G401.6 (cell line): ENCODE data around the gene AUTS2.
"Not testable (repeated sequence)": the region's sequence is repeated elsewhere in the genome, so short reads cannot be mapped to it uniquely, and the experiment has no call there.

Experiments
- FAIRE-seq: peaks from 2 replicates; lab custom pipeline; 2012; peaks lifted over from hg19 to GRCh38; lab: Jason Lieb, UNC

AUTS2 gene

DNA sequence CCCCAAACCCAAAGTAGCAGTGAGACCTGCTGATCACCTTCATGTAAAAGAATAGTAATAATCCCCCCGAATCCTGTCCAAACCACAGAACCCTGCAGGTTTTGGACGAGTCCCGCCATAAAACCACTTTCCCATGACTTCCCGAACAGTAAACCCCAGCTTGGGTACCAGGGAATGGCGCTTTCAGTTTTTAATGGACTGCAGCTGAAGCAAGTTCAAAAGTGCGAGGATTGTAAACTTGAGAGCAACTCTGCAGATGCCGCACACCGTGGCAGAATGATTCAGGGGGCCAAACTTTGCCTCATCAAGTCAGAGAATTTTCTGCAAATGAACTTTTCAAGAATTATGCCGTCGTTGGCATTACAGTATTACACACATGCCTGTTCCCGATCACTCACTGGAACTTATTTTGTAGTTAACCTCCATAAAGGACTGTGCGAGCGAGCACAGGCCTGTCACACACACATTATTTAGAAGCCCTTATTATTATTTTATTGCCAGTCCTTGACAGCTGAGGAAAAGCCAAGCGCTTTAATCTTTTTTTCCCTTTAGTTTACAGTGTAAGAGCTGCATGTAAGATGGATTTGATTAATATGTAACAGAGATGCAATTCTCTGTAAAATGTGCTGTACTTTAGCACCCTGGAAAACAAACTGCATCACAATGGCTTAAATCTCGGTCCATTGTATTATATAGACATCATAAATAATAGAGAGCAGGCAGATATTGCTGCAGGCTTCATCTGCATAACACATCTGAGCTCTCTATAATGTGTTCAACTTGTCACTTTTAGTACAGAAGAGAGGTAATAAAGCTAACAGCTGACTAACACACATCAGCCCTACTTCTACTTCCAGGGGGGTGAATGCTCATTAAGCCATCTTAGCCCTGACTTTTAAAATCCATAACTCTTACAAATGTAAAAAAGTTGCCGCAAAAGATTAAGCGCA is 1040.2 kb downstream of the AUTS2 start:
- no peak for FAIRE-seq

DNA sequence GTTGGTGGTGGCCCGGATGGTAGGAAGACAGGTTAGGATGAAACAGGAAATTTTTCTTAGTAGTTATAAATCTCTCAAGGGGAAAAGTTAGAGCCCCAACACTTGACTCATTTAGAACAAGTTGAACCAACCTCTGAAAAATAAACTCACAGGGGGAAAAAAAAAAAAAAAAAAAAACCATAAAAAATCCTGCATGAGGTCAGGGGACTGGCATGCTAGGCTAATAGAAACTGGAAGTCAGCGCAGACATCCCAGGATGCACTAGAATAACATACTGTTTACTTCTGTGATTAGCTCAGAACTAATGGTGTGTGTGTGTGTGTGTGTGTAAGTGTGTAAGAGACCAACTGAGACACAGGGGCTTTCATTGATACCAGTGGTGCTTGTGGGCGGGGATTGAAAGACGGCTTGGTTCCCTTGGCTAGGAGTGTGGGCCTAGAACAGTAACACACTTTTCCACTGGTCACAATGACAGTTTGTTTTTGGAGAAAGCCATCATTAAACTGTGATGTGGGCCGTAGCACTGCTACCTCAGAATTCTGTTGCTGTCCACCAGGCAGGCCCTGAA is 1042.1 kb downstream of the AUTS2 start:
- FAIRE-seq = no peak

DNA sequence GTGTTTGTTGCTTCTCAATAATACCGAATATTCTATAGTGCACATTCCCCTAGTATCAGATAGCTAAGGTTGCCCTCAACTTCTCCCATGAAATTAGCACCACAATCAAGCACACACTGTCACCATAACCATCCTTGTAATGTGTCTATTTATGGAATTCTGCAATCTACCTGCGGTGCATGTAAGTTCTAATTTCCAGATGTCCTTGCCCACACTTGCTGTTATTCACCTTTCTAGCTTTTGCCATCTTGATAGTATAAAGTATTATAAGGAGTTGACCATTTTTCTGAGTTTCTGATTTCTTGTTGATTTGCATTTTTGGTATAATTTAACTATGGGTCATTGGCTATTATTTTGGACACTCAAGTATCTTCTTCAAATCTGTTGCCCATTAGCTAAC is 1043.6 kb downstream of the AUTS2 start:
- FAIRE-seq = no peak

DNA sequence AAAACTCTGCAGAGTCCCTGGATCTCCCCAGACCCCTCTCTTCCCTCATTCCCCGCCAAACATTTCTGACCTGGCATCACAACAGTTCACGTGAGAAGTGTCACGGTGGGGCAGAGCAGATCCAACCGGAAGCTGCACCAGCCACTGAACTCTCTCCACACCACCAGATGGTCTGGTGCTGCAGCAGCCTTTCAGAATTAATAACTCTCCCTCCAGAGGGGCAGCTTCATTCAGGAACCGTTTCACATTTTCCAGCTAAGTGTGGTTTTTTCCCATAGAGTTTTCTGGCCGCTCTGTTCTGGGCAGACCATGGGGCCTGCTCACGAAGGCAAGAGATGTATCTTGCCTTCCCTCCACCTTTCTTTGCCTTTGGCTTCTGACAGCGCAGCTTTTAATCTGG is 1047.0 kb downstream of the AUTS2 start:
- no peak for FAIRE-seq

DNA sequence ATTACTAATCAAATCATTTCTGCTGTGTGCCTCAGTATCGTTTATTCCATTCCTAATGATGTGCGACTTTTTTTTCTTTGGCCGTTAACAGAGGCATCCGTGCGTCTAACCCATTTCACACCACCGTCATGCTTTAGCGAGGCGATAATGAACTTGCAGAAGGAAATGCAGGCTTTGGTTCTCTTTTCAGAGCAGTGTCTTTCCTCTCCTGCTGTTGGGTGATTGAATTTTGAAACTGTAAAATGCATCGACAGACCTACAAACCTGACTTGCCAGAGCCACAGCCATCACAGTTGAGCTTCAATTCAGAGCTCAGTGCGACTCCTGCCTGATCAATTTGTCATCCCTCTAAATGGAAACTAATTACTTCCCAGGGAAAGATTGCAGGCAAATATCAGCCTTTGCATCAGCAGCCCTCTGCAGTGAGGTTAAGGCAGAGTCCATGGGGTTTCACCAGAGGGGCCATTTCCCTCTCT is 1047.6 kb downstream of the AUTS2 start:
- FAIRE-seq = no peak

DNA sequence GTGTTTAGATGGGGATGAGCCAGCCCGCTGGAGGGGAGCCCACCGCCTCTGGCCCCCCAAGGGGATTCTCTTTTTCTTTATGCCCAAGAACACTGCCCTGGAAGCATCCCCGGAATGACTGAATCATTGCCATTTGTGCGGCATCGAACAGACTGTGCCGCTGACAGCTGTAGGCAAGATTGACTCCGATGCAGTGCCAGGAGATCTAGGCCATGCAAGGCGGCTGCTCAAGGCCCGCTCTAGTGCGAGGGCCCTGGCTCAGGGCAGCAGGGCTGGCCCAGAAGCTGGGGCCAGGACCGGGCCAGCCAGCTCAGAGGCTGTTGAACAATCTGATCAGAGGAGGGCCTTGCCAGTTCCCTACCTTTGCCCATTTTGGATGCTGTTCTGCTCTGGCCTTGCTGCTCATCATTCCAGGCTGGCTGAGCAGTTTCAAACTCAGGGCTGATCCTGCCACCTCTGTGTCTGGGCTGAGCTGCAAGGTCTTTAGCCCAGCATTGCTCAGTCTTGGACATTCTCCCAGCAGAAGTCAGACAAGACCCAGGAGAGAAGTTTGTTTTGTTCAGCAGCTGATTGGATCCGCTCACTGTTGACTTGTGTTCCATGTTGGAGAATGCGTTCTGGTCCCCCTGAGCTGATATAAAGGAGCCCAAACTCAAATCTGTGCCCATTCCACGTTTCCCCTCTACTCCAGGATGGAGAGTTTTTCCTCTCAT is 1048.4 kb downstream of the AUTS2 start:
- FAIRE-seq = no peak

DNA sequence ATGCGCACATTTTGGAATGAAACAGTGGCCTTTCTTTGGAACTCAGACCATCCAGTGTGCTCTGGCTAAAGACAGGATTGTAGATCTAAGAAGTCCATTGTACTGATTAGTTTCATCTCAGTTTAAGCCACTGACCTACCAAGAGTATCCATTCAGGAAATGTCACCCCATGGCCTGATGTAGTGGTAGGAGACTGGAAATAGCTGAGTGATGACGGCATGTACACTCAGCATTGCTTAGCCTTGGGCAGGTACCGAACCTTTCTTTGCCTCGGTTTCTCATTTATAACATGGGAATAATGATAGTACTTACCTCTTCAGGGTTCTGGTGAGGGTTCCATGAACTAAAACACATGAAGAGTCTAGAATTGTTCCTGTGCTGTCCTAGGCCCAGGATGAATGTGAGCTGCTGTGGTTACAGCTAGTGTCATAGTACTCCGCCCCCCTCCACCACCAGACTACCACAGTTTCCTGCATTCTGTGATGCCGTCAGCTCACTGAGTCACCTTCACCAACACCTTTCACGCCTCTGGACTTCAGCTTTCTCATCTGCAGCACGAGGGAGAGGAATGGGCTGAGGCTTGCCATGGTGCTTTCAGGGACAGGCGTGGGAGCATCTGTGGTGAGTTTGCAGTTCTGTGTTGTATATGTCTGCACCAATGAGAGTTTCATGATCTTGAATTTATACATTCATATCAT is 1049.7 kb downstream of the AUTS2 start:
- FAIRE-seq = no peak

DNA sequence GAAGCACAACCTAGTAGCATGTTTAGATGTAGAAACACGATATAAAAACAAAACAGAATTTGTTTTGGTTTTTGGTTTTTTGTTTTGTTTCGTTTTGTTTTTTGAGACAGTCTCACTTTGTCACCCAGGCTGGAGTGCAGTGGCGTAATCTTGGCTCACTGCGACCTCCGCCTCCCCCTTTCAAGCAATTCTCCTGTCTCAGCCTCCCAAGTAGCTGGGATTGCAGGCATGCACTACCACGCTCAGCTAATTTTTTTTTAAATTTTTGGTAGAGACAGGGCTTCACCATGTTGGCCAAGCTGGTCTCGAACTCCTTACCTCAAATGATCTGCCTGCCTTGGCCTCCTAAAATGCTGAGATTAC is 1050.2 kb downstream of the AUTS2 start:
- FAIRE-seq = not testable (repeated sequence)

DNA sequence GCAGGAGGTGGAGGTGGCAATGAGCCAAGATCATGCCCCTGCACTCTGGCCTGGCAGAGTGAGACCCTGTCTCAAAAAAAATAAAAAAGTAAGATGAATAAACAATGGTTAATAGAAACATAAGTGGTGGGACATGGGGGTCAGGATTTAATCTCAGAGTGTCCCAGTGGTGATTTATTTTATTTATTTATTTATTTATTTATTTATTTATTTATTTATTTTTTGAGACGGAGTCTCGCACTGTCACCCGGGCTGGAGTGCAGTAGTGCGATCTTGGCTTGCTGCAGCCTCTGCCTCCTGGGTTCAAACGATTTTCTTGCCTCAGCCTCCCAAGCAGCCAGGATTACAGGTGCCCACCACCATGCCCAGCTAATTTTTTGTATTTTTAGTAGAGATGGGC is 1051.0 kb downstream of the AUTS2 start:
- FAIRE-seq = no peak

DNA sequence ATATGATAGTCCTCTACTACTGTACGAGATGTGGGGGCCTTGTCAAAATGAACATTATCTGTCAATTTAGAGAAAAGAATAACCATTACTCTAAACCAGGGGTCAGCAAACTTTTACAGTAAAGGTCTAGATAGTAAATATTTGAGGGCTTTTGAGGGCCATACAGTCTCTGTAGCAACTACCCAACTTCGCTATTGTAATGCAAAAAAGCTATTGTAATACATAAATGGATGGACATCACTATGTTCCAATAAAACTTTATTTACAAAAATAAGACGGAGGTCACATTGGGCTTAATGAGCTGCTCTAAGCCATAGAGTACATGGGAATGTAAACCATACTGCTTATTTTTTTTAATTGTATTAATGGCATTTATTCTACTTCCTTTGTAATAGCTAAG is 1055.9 kb downstream of the AUTS2 start:
- no peak for FAIRE-seq

DNA sequence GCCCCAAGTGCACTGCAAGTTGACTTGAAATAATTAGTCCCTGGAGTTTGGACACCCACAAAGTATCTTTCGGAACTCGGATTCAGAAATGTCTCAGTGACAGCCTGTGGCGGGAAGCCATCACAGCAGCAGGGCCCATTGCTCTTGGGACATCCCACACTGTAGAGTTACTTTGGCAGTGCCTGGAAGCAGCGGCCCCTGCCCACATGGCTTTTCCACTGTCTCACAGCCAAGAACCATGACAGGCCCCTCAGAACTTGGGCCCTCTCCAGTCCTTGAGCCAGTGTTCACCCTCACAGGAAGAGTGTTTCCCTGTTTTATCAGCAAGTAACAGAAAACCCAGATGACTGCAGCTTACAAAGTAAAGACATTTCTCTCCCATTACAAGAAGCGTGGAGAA is 1056.7 kb downstream of the AUTS2 start:
- no peak for FAIRE-seq

DNA sequence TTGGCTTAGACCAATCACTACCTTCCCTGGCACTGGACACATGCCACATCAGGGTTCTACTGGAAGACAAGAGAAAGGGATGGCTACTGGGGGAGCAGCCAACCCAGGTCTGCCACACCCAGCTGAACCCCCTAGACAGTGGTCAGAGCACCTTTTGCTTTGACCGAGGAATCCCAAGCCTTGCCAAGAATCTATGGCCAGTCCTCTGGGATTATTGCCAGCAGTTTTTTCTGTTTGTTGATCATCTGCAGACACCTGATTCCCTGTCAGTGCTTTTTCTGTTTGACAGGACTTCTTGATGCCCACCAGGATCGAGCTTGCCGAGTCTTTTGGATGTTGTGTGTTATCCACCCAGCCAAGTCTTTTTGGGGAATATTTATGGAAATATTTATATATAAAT is 1057.4 kb downstream of the AUTS2 start:
- FAIRE-seq = no peak

DNA sequence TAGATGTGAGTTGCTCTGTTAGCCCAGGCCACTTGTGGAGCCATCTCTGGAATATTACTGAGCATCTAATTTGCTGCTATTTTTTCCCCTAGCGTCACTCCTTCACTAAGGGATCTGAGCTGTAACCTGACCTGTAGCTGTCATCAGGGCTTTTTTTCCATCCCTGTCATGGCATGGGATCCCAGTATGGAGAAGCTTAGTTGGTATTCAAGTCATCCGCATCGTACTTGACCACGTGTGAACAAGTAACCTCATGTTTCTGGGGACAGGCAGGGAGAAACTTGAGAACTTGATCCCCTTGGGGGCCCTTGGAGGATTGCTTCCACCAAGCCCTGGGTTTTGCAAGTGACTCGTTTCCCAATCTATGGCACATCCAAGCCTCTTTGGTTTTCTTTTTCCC is 1059.3 kb downstream of the AUTS2 start:
- no peak for FAIRE-seq

DNA sequence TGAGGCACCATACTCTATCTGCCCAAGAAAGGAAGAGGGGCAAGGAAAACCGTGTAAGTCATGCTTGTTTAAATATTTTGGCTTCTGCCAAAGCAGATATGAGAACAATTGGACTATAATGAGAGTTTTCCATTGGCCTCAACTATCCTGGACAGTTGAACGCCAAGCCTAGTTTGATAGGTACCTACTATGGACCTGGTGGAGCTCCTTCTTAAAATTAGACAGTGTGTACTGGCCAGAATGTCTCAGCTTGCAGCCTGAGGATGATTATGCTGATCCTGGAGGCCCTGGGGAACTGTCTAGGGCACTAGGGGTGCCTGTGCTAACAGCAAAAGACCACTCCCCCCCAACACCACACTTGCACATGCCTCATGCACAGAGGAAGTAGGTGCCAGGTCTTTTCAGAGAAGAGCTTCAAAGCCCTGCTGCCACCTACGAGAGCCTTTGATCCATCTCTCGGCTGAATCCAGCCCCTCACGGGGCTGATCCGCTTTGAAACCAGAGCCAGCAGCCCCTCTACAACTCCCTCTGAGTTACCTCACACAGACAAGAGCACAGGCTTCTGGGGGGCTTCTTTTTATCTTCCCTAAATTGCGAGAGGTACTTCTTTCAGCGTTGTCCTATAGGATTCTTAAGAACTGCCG is 1059.8 kb downstream of the AUTS2 start:
- FAIRE-seq = no peak

DNA sequence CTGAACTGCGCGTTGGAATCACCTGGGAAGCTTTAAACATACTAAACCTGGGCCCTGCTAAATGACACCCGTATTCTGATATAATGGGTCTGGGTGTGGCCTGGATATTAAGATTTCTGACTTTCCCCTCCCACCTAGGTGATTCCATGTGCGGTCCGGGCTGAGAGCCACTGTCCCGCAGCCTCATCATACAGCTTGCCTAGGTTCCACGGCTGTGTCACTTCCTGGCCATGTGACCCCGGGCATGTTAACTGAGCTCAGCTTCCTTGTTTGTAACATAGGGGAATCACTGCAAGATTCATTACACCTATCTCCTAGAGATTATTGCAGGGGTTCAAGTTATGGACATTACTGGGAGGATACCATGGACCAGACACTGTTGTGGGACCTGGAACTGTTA is 1061.0 kb downstream of the AUTS2 start:
- no peak for FAIRE-seq

DNA sequence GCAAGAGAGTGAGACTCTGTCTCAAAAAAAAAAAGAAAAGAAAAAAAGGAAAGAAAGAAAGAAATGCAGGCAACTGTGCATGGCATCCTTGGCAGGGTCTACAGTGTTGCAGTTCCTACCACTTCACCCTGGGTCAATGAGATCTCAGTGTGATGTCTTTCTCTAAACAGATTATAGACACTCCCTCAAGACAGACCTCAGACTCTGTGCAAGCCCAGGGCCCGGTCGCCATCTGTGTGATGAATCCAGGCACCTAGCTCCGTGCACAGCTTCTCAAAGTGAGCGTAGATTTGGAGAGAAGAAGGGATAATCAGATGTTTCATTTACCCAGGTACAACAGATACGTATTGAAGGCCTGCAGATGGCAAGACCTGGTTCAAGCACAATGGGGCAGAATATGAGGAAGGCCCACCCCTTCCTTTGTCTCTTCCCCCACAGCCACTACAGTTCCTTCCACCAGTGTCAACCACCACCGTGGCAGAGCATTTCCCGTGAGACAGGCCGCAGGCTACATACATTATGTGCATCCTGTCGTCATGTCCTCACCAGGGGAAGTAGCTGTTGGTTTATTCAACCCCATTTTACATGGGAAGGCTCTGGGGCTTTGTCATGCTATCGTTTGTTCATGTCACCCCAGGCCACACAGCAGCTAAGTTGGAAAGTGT is 1062.0 kb downstream of the AUTS2 start:
- FAIRE-seq = no peak

DNA sequence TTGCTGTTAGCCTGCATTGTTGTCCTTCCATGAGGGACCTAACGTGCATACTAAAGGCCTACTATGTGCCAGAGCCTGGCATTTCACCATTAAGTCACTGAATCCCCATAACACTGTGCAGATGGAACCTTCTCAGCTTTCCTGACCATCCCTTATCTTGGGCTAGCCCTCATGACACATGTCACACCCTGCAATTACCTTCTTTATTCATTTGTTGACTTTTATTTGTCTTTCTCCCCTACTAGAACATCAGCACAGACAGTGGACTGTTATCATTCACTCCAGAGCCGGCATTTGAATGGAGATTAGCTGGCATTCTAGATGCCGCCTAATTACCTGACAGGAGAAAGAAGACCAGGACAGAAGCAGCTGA is 1062.5 kb downstream of the AUTS2 start:
- no peak for FAIRE-seq

DNA sequence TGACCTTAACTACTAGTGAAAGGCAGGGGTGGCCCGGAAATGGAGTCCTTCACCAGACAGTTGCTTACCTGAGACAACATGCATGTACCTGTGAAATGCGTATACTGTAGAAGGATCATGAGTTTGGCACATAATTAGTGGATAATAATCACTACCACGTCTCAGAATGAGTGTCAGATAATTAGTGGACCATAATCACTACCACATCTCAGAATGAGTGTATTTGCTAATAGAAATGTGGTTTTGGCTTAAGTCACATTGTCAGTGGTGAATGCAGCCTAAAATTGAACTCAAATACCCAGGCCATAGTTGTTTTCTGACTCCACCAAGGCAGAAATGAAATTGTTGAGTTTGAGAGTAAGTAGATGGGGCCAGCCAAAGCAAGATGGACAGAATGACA is 1065.4 kb downstream of the AUTS2 start:
- no peak for FAIRE-seq

DNA sequence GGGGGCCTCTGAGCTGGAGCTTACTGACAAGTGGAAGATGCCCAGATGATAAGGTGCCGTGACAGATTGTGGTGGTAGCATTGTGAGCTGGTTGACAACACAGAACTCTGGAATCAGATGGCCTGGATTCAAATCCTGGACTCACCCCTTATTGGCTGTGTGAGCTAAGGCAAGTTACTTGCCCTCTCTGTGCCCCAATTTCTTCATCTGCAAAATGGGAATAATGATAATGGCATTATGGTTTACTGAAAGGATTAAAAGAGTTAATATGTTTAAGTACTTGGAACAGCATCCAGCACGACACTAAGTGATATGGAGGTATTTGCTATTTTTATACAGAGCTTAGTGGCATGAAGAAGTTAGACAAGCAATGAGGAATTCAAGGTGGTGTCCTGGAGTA is 1067.7 kb downstream of the AUTS2 start:
- no peak for FAIRE-seq

DNA sequence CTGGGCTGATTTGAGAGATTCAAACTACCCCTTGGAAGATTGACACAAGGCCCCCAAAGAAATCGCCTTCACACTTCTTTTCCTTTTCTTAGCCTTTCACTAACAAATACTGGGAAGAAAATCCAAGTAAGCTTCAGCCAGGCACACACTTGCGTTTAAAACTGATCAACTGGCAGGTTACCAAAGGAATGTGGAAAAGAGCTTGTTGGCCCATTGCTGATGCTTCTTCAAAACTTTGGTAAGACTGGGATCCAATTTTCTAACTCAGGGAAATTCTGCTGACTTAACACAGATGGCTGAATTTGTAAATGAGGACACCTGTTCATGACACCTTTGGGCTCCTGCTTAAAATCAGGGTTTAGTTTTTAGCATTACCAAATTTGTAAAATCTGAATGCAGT is 1069.1 kb downstream of the AUTS2 start:
- no peak for FAIRE-seq

DNA sequence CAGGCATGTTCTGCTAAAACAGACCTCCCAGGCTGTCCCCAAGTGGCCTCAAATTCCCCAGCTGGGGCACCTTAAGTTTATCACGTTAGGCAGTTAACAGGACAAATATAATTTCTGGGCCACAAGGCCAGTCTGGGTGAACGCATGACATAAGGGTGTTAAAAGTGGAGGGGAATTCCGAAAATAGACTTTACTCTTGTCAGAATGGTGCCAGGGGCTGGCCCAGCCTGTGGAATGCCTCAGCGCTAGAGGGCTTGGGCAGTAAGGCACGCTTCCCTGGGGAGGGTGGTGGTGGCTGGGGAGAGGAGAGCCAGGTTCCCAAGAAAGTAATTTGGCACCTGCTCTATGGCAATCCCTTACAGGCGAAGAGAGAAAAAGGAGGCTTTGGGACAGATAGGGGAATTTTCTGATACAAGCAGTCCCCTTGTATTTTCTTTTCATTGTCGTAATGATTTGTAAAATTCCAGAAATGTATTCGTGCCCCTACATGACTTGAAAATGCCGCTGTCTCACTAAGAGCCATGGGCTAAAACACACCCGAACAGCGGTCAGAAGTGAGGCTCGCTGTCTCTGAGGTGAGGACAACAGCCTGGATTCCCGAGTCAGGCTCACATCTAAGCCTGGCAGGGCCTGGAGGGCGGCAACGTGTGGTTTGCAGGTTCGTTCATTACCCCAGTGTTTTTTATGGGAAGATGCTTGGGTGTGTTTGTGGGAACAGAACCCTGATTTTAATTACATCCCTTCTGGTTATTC is 1070.5 kb downstream of the AUTS2 start:
- no peak for FAIRE-seq
